Subcutaneous adipose tissue (tissue), 4 donors: Measurements from ENCODE around the gene BICDL2. TPM values are rescaled to one million over a fixed set of nuclear protein-coding genes. Genes with fewer than 3 reads are reported as not detected.

ENCODE experiments used
- CTCF ChIP-seq: fragments of 450-650 bp; IDR thresholded peaks from one replicate; pipeline ENCODE4 v1.5.1; 2016; ENCODE audit warnings: low read depth, mild to moderate bottlenecking, control low read depth, antibody characterized with exemption, moderate library complexity
- total RNA-seq, 4 donors: library from RNA; depleted of rRNA; stranded (reverse); fragments of >200 nt; gene quantifications; one replicate each; pipeline ENCODE4 v1.1.0, GENCODE V29; 2016

Gene BICDL2
- total RNA-seq, 4 donors from 2014 or later: not detected

- TF ChIP-seq CTCF: no peak
Measured at GRCh38 chr16:3050487-3050886, 13.7 kb upstream of the BICDL2 start.

- TF ChIP-seq CTCF: no peak
Measured at GRCh38 chr16:3049921-3050481, 13.3 kb upstream of the BICDL2 start.

GRCh38 chr16:3047387-3047720, 10.6 kb upstream of the BICDL2 start:
- no peak for TF ChIP-seq CTCF

- no peak for TF ChIP-seq CTCF
Measured at GRCh38 chr16:3046641-3047386, 10.1 kb upstream of the BICDL2 start.

- no peak for TF ChIP-seq CTCF
Measured at GRCh38 chr16:3045758-3046640, 9.3 kb upstream of the BICDL2 start, which contains the start of gene MMP25. TSS of gene MMP25 (plus strand) at chr16:3046561. CDS start at chr16:3046918, 357 bp downstream.

GRCh38 chr16:3044708-3045107, 8.0 kb upstream of the BICDL2 start:
- no peak for TF ChIP-seq CTCF

- no peak for TF ChIP-seq CTCF
Measured at GRCh38 chr16:3042376-3042775, 5.6 kb upstream of the BICDL2 start.
